Aorta (tissue), 5 donors: ENCODE data around the gene TUSC2. TPM values are rescaled to one million over a fixed set of nuclear protein-coding genes. Genes with fewer than 3 reads are reported as not detected.

Experiments used
- ATAC-seq: fragments of 200-7000 bp; cut with Tn5 transposase; one replicate; pipeline ENCODE4 v1.9.1; 2022; ENCODE audit warnings: moderate library complexity; ENCODE audit not compliant: low FRiP score
- DNase-seq, 2 donors: peaks; one replicate each; pipeline ENCODE4 v3.0.0-alpha.2; 2020
- H3K27ac ChIP-seq, 2 donors: one replicate each; pipeline ENCODE4 v1.5.1; 2013; ENCODE audit warnings: low read length in 2 of 2, mild to moderate bottlenecking in 2 of 2, moderate library complexity in 2 of 2, control low read depth in 1 of 2, inconsistent platforms in 1 of 2, low read depth in 1 of 2
- H3K27me3 ChIP-seq, 2 donors: one replicate each; pipeline ENCODE4 v1.6.1; 2013; ENCODE audit warnings: control low read depth in 1 of 2, low read length in 1 of 2, mild to moderate bottlenecking in 1 of 2, moderate library complexity in 1 of 2; ENCODE audit not compliant: insufficient read depth in 2 of 2, control insufficient read depth in 1 of 2
- H3K36me3 ChIP-seq, 2 donors: one replicate each; pipeline ENCODE4 v1.6.1; 2013; ENCODE audit warnings: control low read depth in 1 of 2, low read length in 1 of 2, mild to moderate bottlenecking in 1 of 2; ENCODE audit not compliant: insufficient read depth in 2 of 2, control insufficient read depth in 1 of 2
- H3K4me1 ChIP-seq, 2 donors: one replicate each; pipeline ENCODE4 v1.6.1; 2013; ENCODE audit warnings: low read length in 2 of 2, control low read depth in 1 of 2, mild to moderate bottlenecking in 1 of 2, moderate library complexity in 1 of 2; ENCODE audit not compliant: insufficient read depth in 2 of 2, control insufficient read depth in 1 of 2
- H3K4me3 ChIP-seq, 2 donors: one replicate each; pipeline ENCODE4 v1.5.1; 2013; ENCODE audit warnings: low read length in 2 of 2, control low read depth in 1 of 2, mild to moderate bottlenecking in 1 of 2
- H3K9me3 ChIP-seq: one replicate; pipeline ENCODE4 v1.6.1; 2013; ENCODE audit warnings: mild to moderate bottlenecking, low read length; ENCODE audit not compliant: control insufficient read depth
- WGBS, 2 donors: extraction: QIAGEN DNeasy Blood & Tissue Kit; methylation state at CpG; one replicate each; pipeline ENCODE4 v1.1.7; 2013; 5-methylcytosine and 5-hydroxymethylcytosine counted together
- intact Hi-C, 2 donors: fragments of 100-400 bp; cut with DNase I; formaldehyde crosslinking; loops; one replicate each; pipeline versions ENCODE4 v1.14.2 to v1.15.0; 2022
- polyA plus RNA-seq, 2 donors: library from polyadenylated mRNA; stranded (reverse); fragments of 200-250 nt; gene quantifications; one replicate each; pipeline ENCODE4 v1.2.3, GENCODE V29; 2013
- total RNA-seq, 2 donors: library from RNA; stranded (reverse); fragmentation: NEBNext Ultra II Directional; extraction: Animal tissue kit (Norgen Biotek cat#: 25700); gene quantifications; one replicate each; pipeline ENCODE4 v1.2.1, GENCODE V29; 2021
- donor health status: healthy with polysubstance abuse.
- donor health status: Bipolar disorder and iron deficiency.
- donor health status: DM: no; HTN: no; CAD: no.
- donor health status: DM: no; HTN: no; CAD: no.
- donor health status: DM: yes; HTN: yes; CAD: no.

TUSC2 gene
- total and polyA plus RNA-seq, 4 donors, result 18.9 to 33.2 (median 25.5) TPM

- ATAC-seq (no peak), DNase-seq (no peak)
- WGBS, 2 donors, result 73 to 78% methylated on average over 9 of the region's 9 CpGs
- Histone ChIP-seq H3K27ac (no peak overlapping the region), H3K27me3 (no peaks in the 10 kb centered on the region), H3K9me3 (no peaks in the 10 kb centered on the region), H3K36me3 (no peaks in the 10 kb centered on the region), H3K4me3 (no peak overlapping the region), H3K4me1 (no peaks in the 10 kb centered on the region)
- intact Hi-C loops, result loop anchor here in 1 of 2 donors (5.0 kb wide), 1 partner anchor 148 kb away; no protein-coding TSS in a partner anchor
Observed at GRCh38 chr3:50369012-50369670, 41.1 kb upstream of the TUSC2 start.

- Histone ChIP-seq H3K4me1 (no peaks in the 10 kb centered on the region), H3K4me3 (no peak overlapping the region), H3K9me3 (no peaks in the 10 kb centered on the region), H3K36me3 (no peaks in the 10 kb centered on the region), H3K27me3 (no peaks in the 10 kb centered on the region), H3K27ac (no peak overlapping the region)
- DNase-seq (no peak), ATAC-seq (no peak)
- intact Hi-C loops, result loop anchor here in 1 of 2 donors (5.0 kb wide), 1 partner anchor 151 kb away; no protein-coding TSS in a partner anchor
- WGBS, 2 donors, result 91 to 92% methylated on average over 5 of the region's 5 CpGs
Observed at GRCh38 chr3:50365842-50366220, 37.8 kb upstream of the TUSC2 start.

GRCh38 chr3:50365080-50365841 lies 37.2 kb upstream of the TUSC2 start:
- Histone ChIP-seq H3K27ac (no peak overlapping the region), H3K4me1 (no peaks in the 10 kb centered on the region), H3K36me3 (no peaks in the 10 kb centered on the region), H3K9me3 (no peaks in the 10 kb centered on the region), H3K27me3 (no peaks in the 10 kb centered on the region), H3K4me3 (peak overlapping the region; percentile 5 to 30)
- ATAC-seq (peak; percentile 88), DNase-seq (peak; percentile 89 to 93)
- 12 to 13% methylated on average over 45 to 53 of the region's 53 CpGs for WGBS, 2 donors
- intact Hi-C loops, result loop anchor here in 1 of 2 donors (5.0 kb wide), 1 partner anchor 152 kb away; no protein-coding TSS in a partner anchor

GRCh38 chr3:50364573-50365079 lies 36.6 kb upstream of the TUSC2 start:
- 17 to 23% methylated on average over 36 to 48 of the region's 48 CpGs for WGBS, 2 donors
- DNase-seq, result peak in 1 of 2 donors; percentile 86

GRCh38 chr3:50359760-50360110 lies 31.7 kb upstream of the TUSC2 start:
- Histone ChIP-seq H3K36me3 (peaks cover 0 to 2% of the 10 kb centered on the region in 2 donors), H3K4me1 (no peaks in the 10 kb centered on the region), H3K9me3 (no peaks in the 10 kb centered on the region), H3K27me3 (no peaks in the 10 kb centered on the region), H3K4me3 (no peak overlapping the region), H3K27ac (no peak overlapping the region)
- DNase-seq, result no peak
- WGBS, 2 donors, result 11 to 14% methylated on average over 8 of the region's 8 CpGs
- ATAC-seq, result no peak
- intact Hi-C loops, result loop anchor here in 1 of 2 donors (5.0 to 10.0 kb wide), 2 partner anchors 183 to 1035 kb away; partner anchors contain the start of gene RBM15B

More at GRCh38 chr3:50364573-50365079, 36.6 kb upstream of the TUSC2 start:
- H3K27ac ChIP-seq, result no peak overlapping the region
- ATAC-seq, result peak; percentile 49
- no peaks in the 10 kb centered on the region for H3K9me3 ChIP-seq
- H3K36me3 ChIP-seq, result no peaks in the 10 kb centered on the region
- no peaks in the 10 kb centered on the region for H3K4me1 ChIP-seq
- no peaks in the 10 kb centered on the region for H3K27me3 ChIP-seq
- intact Hi-C loops, result loop anchor here in 1 of 2 donors (5.0 kb wide), 2 partner anchors 153 to 178 kb away; no protein-coding TSS in a partner anchor
- H3K4me3 ChIP-seq, result peak overlapping the region; percentile 5 to 30

GRCh38 chr3:50358911-50359759 lies 31.1 kb upstream of the TUSC2 start, which contains the start of gene TMEM115:
TSS of gene TMEM115 (minus strand) at chr3:50359521. CDS start at chr3:50359063, 458 bp downstream.
- H3K27me3 ChIP-seq, result no peaks in the 10 kb centered on the region
- H3K36me3 ChIP-seq, result peaks cover 0 to 2% of the 10 kb centered on the region in 2 donors
- peak within 1 kb of the TSS; percentile 63 to 67 for H3K4me3 ChIP-seq
- ATAC-seq (peak; percentile 98), DNase-seq (peak; percentile 98)
- intact Hi-C loops, result loop anchor here in 1 of 2 donors (10.0 kb wide), 1 partner anchor 1036 kb away; the partner anchor contains the start of gene RBM15B
- H3K27ac ChIP-seq, result peak within 1 kb of the TSS in 1 of 2 donors; percentile 59
- H3K9me3 ChIP-seq, result no peaks in the 10 kb centered on the region
- no peaks in the 10 kb centered on the region for H3K4me1 ChIP-seq
- WGBS, 2 donors, result 1% methylated on average over 63 to 64 of the region's 64 CpGs

GRCh38 chr3:50358355-50358910 lies 30.4 kb upstream of the TUSC2 start:
- H3K27ac ChIP-seq, result no peak overlapping the region
- no peaks in the 10 kb centered on the region for H3K9me3 ChIP-seq
- H3K27me3 ChIP-seq, result no peaks in the 10 kb centered on the region
- 34 to 43% methylated on average over 24 of the region's 24 CpGs for WGBS, 2 donors
- ATAC-seq (no peak), DNase-seq (no peak)
- peaks cover 0 to 2% of the 10 kb centered on the region in 2 donors for H3K36me3 ChIP-seq
- H3K4me1 ChIP-seq, result no peaks in the 10 kb centered on the region
- H3K4me3 ChIP-seq, result peak overlapping the region; percentile 63 to 67
- intact Hi-C loops, result loop anchor here in 1 of 2 donors (10.0 kb wide), 1 partner anchor 1036 kb away; the partner anchor contains the start of gene RBM15B
